ENCODE data around the gene FHIP1B.
A peak's percentile ranks its signal among the peaks of the same experiment; 100 is the strongest.
"Not testable (repeated sequence)": the region's sequence is repeated elsewhere in the genome, so short reads cannot be mapped to it uniquely, and the experiment has no call there.

FHIP1B gene

DNA sequence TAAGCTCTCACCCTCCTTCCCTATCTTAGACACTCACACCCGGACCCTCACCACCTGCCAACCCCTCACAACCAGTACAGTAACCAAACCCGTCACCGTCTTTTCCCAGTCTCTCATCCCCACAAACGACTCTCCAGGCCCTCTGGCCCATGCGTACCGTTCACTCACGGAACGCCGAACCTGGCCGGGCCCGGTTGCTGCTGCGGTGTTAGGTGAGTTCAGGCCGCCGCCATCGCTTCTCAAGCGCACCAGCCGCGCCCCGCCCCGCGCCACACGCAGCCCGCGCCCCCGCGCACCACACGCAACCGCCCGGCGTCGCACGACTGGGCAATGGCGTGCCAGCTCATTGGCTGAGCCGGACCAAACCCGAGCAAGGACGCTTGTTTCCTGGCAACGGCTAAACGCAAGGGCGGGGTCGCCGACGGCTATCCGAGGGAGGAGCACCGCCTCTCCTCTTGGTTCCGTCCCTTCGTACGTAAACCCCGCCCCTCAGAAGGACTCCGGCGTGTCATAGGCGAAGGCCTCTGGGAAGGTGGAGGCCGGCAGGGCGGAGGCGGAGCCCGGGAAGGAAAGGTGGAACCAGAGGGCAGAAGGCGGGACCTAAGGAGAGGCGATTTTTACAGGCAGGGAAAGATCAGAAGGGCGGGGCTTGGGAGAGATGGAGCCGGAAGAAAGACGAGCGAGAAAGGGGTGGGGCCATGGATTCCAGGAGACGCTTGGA is at the start of gene FHIP1B:
Gene FHIP1B, minus strand, starts transcription at position 250 of the 721 bp plus-strand sequence. CDS start 10,120 bp downstream, outside the sequence.
- peak; percentile 99 for DNase-seq

GRCh38 chr11:6283453-6284023 is 49.1 kb upstream of the FHIP1B start:
- DNase-seq = no peak

DNA sequence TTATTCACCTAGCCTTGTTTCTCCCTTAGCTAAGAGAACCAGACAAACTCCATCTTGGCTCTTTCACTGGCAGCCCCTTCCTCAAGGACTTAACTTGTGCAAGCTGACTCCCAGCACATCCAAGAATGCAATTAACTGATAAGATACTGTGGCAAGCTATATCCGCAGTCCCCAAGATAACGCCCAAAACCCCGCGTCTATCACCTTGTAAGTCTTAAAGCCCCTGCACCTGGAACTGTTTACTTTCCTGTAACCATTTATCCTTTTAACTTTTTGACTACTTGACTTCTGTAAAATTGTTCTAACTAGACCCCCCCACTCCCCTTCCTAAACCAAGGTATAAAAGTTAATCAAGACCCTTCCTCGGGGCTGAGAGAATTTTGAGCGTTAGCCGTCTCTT is 46.4 kb upstream of the FHIP1B start:
- DNase-seq = not testable (repeated sequence)

- DNase-seq = no peak
These were observed 38.8 kb upstream of the FHIP1B start for GRCh38 chr11:6273188-6273587.

GRCh38 chr11:6271598-6271997 is 37.2 kb upstream of the FHIP1B start:
- DNase-seq = no peak

GRCh38 chr11:6270584-6271246 is 36.3 kb upstream of the FHIP1B start:
- no peak for DNase-seq

GRCh38 chr11:6269994-6270393 is 35.6 kb upstream of the FHIP1B start:
- DNase-seq = no peak

GRCh38 chr11:6268820-6269219 is 34.4 kb upstream of the FHIP1B start:
- DNase-seq = no peak

GRCh38 chr11:6263662-6264061 is 29.2 kb upstream of the FHIP1B start:
- DNase-seq = no peak

DNA sequence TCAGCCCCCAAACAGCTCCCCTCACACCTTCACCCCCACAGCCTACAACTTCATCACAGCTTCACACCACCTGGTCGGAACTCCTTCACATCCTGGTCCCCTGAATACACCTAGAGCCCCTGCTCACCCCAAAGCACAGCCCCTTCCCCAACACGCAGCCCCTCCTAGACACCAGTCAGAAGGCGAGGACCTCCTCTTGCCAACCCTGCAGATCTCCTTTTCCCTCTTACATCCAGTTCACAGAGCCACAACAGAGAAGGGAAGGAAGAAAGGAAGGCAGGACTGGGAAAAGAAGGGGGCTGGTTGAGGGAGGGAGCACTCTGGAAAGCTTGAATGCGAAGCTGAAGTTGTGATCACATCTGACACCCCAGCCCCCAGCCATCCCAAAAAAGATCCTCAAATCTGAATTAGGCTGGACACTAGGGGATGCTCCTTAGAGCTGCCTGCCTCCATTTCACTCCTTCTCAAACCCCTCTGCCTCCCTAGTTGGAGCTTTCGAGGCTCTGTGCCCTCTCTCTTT is 25.8 kb upstream of the FHIP1B start:
- DNase-seq = no peak

DNA sequence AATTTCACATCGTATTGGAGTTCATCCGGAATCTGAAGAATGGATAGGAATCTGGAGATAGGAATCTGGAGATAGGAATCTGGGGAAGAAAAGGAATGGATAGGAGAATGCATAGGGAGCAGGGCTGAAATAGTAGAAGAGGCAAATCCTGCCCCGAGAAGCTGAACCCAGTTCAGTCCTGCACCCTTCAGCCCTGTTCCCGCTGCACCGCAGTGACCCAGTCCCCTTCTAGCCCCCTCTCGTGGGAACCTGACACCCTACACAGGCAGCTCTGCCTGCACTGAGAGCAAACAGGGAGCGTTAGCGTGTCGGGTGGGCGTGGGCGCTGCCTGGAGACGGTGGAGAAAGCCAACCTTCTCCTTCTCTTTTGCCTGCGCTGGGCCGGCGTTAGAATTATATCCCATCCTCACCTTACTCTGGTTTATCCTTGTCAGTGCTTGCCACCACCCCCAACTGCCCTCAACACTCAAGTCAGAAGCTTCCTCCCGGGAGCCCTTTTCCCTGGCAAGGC is 24.2 kb upstream of the FHIP1B start:
- no peak for DNase-seq

DNA sequence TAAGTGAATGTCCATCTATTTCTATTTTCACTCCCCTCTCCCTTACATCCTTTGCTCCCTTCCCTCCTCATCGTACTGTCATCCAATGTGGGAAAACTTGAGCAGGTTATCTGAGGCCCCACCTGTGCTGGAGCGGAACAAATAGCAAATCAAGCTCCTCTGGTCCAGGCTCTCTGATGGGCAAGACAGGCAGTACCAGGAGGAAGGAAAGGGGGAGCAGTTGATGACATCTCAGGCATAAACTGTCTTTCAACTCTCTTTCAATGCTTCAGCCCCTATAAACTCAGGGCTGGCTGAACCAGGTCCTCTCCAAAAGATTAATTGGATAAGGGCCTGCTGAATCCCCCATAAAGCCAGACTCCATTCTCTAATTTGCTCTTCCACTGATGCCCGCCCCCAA is 23.7 kb upstream of the FHIP1B start:
- DNase-seq = no peak

DNA sequence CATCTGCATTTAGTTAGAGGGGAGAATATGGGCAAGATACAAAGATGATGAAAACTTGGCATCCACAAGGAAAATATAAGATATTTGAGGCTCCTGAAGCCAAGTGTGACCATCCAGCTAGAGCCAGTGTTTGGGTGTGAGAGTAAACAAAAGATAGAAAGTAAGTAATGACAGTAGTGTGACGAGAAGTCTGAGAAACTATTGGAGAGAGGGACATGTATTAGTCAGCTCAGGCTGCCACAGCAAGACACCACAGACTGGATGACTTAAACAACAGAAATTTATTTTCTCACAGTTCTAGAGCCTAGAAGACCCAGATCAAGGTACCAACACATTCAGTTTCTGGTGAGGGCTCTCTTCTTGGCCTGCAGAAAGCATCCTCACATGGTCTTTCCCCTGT is 18.8 kb upstream of the FHIP1B start:
- no peak for DNase-seq

DNA sequence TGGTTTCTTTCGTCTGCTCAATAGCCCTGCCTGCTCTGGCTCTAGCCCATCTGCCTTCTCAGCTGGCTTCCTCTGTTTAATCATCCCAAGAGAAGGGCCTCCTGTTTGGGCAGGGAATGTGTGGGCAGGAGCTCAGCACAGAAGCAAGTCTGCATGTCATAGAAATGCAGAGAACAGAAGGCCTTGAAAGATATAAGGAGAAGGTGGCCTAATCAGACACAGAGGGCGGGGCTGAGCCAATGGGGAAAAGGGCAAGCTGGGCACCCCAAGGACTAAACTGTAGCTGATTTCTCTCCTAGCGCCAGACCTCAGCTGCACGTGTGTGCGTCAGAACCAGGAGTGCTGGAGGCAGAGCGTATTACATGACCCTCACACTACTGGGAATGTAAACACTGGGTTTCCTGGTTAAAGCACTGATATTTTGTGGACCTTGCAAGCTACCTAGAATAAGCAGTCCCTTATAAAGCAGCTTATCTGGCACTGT is 17.6 kb upstream of the FHIP1B start:
- DNase-seq = no peak

GRCh38 chr11:6251120-6251733 is 16.8 kb upstream of the FHIP1B start:
- peak; percentile 36 for DNase-seq

GRCh38 chr11:6249770-6250555 is 15.5 kb upstream of the FHIP1B start:
- DNase-seq = no peak

GRCh38 chr11:6248897-6249296 is 14.5 kb upstream of the FHIP1B start:
- not testable (repeated sequence) for DNase-seq

- DNase-seq = no peak
These were observed 13.8 kb upstream of the FHIP1B start for GRCh38 chr11:6248248-6248647.

DNA sequence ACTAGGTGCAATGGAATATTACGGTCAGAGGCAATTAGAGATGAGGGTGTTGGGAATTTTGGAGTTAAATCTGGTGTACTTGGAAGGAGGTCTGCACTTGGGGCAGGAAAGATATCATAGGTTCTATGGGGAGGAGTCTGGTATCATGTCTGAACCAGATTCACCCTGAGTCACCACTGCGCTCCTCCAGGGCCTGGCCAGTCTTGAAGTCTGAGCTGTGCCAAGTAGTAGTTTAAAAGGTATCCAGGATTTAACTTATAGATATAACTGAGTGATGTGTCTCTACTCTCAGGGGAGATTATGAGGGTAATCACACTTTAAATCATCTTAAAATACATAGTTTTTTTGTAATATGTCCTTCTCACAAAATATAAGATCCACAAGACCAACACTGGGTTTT is 11.1 kb upstream of the FHIP1B start:
- no peak for DNase-seq

- no peak for DNase-seq
These were observed 6.9 kb upstream of the FHIP1B start for GRCh38 chr11:6241316-6241715.

GRCh38 chr11:6240781-6241180 is 6.3 kb upstream of the FHIP1B start:
- no peak for DNase-seq

DNA sequence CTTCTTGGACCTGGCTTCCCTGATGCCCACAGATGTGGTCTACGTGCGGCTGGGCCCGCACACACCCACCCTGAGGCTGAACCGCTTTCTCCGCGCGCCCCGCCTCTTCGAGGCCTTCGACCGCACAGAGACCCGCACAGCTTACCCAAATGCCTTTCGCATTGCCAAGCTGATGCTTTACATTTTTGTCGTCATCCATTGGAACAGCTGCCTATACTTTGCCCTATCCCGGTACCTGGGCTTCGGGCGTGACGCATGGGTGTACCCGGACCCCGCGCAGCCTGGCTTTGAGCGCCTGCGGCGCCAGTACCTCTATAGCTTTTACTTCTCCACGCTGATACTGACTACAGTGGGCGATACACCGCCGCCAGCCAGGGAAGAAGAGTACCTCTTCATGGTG is 5.7 kb upstream of the FHIP1B start:
- DNase-seq = no peak

Measured in activated gamma-delta T cell treated with Interleukin-2 at 50 U/mL for 16 hours (primary cell).